Body of pancreas (tissue), 4 donors: ENCODE measurements around the gene NFKB1.

Experiments used
- POLR2A ChIP-seq, 3 donors: fragments of 450-650 bp; IDR thresholded peaks; one replicate each; pipeline ENCODE4 v1.6.1; 2016; ENCODE audit warnings: antibody characterized with exemption in 3 of 3, mild to moderate bottlenecking in 2 of 3
- TF ChIP-seq, protein P1 (sequence below), 7 experiments: fragments of 450-650 bp in 4 of 7; fragments of 200-600 bp in 3 of 7; sonication (generic) in 3 of 7; IDR thresholded peaks; one replicate each; pipeline ENCODE4 v1.5.1; 2016 to 2019; ENCODE audit warnings: antibody characterized with exemption in 7 of 7

DNA sequence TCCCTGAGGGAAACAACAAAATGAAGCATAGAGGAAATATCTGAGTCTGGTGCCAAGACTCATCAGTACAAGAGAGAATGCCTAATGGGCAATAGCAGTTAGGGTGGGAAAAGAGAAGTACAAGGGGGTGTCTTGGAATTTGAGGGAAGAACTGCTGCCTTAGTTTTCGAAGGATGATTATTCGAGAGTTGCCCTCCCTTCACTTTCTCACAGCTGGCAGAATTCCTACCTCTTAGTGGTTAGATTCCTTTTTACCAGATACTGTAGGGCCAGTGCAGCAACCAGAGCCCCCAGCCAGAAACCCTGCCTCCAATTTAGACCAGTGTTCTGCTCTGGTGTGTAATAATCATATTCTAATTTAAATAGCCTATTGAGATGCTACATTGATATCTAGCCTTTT lies 56.5 kb downstream of the NFKB1 start:
- no peak for TF ChIP-seq POLR2A (IDR thresholded peaks at IDR 0.05)
- TF ChIP-seq, protein P1, sequence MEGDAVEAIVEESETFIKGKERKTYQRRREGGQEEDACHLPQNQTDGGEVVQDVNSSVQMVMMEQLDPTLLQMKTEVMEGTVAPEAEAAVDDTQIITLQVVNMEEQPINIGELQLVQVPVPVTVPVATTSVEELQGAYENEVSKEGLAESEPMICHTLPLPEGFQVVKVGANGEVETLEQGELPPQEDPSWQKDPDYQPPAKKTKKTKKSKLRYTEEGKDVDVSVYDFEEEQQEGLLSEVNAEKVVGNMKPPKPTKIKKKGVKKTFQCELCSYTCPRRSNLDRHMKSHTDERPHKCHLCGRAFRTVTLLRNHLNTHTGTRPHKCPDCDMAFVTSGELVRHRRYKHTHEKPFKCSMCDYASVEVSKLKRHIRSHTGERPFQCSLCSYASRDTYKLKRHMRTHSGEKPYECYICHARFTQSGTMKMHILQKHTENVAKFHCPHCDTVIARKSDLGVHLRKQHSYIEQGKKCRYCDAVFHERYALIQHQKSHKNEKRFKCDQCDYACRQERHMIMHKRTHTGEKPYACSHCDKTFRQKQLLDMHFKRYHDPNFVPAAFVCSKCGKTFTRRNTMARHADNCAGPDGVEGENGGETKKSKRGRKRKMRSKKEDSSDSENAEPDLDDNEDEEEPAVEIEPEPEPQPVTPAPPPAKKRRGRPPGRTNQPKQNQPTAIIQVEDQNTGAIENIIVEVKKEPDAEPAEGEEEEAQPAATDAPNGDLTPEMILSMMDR (IDR thresholded peaks at IDR 0.05), result no peak
